HG02798 (cell line): ENCODE data around the gene NT5DC2.
"Not testable (repeated sequence)": the region's sequence is repeated elsewhere in the genome, so short reads cannot be mapped to it uniquely, and the experiment has no call there.

ENCODE experiments used
- ATAC-seq: cut with Tn5 transposase; IDR thresholded peaks from one replicate; pipeline ENCODE4 v1.9.1; 2021; ENCODE audit warnings: mild to moderate bottlenecking; ENCODE audit not compliant: unreplicated experiment, poor library complexity

Gene NT5DC2

DNA sequence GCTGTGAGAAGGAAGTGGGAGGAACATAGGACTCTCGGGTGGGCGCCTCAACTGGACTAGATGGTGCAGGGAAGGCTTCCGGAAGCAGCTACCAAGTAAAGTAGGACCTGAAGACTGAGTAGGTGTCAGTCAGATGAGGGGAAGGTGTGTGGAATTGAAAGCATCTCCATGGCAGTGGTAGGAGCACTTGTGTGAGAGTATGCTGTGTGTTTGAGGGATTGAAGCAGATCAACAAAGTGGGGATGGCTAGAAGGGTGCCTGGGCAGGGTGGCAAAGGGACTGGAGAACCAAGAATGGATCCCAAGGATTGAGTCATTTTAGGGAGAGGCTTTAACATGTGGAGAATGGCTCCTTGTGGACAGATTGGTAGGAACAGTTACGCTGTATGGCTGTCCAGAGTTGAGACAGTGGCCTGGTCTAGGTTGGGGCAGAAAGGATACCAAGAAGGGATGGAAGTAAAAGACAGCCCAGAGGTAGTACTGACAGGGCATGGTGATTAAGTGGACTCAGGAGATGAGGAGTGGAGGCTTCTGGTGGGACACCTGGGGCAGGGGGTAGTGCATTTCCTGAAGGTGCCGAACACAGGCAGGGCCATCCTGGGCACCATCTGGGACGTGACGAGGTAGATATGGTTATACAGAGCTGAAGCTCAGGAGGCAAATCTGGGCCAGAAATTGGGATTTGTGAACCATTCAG is 4.2 kb upstream of the NT5DC2 start:
- ATAC-seq, result no peak

- ATAC-seq, result no peak
Observed at GRCh38 chr3:52537165-52537620, 3.5 kb upstream of the NT5DC2 start.

- peak; percentile 92 for ATAC-seq
Observed at GRCh38 chr3:52536369-52537164, 2.9 kb upstream of the NT5DC2 start, which contains the start of gene UQCC5. UQCC5 (plus strand) TSS chr3:52536605; CDS start chr3:52536756, 151 bp downstream.

GRCh38 chr3:52536112-52536368 is 2.4 kb upstream of the NT5DC2 start:
- ATAC-seq, result no peak

DNA sequence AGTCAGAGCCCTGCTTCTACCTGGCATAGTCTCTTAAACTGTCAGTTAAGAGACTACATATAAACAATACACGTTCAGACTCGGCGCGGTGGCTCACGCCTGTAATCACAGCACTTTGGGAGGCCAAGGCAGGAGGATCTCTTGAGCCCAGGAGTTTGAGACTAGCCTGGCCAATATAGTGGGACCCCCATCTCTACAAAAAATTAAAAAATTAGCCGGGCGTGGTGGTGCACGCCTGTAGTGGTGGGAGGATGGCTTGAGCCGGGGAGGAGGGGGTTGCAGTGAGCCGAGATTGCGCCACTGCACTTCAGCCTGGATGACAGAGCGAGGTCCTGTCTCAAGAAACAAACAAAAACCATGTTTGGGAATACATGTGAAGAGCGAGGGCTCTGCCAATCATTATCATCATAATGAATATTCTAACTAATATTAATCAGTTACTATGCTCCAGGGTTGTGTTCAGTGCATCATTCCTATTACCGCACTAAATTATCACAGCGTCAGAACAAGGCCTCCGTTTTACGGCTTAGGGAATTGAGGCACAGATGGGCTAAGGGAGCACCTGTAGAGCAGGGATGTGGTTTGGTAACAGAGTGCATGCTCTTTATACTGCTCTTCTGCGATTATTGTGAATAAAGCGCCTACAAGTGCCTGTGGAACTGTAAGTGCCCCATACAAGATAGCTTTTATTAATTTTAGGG is 1.9 kb upstream of the NT5DC2 start:
- ATAC-seq, result no peak

GRCh38 chr3:52534281-52535183 is 875 bp upstream of the NT5DC2 start:
- no peak for ATAC-seq

GRCh38 chr3:52532838-52533622 is 627 bp downstream of the NT5DC2 start:
- ATAC-seq, result no peak

DNA sequence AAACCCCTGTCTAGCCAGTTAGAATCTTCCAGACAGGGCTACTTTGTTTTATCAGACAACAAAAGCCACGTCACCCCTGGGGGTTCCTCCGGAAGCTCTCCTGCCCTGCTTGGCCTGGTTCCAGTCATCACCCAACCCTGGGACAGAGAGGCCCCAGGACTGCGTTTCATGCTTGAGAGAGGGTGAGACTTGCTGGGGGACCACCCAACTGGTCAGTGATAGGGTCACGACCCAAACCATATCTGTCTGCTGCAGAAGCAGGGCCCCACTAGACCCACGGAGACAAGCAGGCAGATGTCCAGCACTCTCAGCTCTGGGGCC is 1.2 kb downstream of the NT5DC2 start:
- ATAC-seq, result no peak

DNA sequence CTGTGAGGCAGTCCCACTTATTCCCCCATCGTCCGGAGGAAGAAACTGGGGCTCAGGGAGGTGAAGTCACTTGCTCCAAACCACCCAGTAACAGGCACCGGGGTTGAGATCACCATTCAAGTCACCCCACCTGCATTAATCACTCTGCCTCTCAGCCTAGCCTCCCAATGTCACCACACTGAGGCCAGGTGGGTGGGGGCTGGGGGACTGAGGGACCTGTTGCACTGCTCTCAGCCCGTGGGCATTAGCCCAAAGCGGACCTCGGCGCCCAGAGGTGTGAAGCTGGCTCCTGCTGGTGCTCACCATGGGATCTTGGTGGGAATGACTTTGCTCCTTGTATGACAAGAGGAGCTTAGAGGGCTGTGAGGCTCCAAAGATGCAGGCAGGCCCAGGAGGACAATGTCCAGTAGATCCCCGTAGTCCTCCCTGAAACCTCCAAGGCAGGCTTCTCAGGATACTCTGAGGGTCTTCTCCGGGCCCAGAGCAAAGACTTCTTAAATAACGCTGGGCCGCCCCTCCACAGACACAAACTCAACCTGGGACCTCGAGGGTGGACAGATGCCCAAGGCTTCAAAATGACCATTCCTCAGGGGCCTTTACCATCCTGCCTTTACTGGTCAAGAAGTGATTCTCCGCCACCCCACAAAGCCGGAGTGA is 1.7 kb downstream of the NT5DC2 start:
- no peak for ATAC-seq

DNA sequence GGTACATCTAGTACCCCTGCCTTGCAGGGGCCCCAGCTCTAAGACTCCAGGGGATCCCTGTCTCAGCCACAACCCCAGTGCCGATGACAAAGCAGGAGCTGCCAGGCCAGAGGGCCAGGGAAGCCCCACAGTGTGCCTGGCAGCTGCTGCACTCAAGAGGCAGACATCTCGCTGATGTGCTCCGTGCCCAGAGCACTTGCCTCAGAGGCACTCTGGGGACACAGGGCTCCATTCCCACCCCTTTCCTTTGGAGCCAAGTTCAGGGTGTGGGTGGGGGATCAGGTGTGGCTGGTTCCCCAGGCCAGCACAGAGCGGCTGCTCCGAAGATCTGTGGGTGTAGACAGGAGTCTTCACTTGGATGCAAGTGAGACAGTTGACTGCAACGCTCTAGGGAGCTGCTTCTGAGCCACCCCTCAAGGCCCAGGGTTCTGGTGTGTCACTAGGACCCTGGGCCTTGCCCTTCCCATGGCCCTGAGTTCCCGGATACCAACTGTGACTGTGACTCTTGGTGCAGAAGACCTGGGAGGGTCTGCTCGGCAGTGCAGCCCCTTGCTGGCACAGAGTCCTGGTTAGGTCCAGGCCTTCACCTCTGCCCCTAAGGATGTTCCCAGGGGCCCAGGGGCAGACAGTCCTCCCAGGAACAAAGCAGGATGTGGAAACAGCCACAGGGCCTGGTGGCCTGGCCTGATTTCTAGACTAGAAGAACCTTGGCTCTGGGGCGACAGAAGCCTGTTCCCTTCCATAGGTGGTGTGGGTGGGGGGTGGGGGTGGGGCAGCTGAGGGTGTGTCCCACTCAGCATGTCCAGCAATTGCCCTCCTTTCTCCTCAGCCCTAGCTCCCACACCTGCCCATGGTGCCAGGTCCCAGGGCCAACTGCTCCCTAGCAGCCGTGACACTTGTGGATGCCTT is 2.5 kb downstream of the NT5DC2 start:
- ATAC-seq, result no peak

GRCh38 chr3:52529376-52530333 is 4.0 kb downstream of the NT5DC2 start:
- ATAC-seq, result no peak

DNA sequence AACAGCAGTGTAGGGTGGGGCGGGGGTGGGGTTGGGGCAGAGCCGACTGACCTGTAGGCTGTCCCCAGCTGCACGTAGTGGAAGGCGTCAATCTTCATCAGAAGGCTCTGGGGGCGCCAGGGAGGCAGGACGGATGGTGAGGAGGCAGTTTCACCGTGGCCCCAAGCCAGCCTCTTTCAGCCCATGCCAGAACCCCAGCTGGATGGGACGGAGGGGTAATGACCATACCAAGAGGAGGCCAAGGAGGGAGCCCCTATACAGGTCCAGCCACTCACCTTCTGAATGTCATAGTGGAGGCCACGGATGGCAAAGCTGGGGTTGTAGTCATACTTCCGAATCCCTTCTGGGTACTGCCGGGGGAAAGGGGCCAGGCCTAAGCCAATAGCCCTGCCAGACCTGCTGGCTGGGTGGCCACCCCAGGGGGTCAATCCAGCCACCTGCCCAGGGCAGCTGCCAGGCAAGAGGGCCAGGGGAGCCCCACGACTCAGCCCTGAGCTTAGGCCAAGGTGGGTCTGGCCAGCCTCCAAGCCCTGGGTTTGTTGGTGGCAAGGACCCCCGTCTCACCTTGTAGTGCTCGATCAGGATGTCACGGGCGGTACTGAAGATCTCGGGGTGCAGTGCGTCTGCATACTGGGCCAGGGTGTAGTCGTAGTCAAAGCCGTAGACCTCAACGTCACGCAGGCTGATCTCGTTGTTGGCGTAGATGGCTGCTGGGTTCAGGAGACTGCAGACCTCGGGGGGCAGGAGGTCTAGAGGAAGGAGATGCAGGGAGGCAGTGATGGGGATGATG is 4.9 kb downstream of the NT5DC2 start:
- no peak for ATAC-seq

DNA sequence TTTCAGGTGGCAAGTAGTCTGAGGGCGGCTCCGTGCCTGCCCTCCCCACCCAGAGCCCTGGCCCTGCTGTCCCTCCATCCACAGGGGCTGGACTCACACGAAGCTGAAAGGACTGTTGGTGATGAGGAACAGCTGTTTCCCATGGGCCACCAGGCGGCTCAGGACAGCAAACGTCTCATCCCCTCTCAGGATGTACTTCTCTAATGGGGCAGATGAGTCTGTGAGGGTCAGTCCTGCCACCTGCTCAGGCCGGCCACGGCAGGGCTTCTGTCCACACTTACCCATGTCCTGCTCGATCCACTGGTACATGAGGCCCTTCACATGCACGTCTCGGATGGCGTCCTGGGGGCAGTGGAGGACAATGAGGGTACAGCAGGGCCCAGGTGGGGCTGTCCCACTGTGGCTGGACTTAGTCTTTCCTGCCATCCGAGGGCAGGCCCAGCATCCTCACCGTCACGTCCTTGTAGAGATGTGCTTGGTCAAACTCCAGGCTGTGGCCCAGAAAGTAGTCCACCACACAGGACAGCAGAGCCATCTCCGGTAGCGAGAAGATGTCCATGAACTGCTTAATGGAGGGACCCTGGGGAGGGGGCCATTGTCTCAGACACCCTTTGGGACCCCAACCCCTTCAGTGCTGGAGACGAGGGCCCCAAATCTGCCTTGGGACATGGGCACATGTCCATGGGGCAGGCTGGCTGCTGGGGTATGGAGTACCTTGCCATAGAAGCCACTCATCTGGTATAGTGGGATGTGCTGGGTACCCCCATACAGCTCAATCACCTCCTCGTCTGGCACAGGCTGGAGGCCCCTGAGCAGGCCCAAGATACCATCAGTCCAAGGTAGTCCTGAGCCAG is 5.7 kb downstream of the NT5DC2 start:
- ATAC-seq, result no peak

DNA sequence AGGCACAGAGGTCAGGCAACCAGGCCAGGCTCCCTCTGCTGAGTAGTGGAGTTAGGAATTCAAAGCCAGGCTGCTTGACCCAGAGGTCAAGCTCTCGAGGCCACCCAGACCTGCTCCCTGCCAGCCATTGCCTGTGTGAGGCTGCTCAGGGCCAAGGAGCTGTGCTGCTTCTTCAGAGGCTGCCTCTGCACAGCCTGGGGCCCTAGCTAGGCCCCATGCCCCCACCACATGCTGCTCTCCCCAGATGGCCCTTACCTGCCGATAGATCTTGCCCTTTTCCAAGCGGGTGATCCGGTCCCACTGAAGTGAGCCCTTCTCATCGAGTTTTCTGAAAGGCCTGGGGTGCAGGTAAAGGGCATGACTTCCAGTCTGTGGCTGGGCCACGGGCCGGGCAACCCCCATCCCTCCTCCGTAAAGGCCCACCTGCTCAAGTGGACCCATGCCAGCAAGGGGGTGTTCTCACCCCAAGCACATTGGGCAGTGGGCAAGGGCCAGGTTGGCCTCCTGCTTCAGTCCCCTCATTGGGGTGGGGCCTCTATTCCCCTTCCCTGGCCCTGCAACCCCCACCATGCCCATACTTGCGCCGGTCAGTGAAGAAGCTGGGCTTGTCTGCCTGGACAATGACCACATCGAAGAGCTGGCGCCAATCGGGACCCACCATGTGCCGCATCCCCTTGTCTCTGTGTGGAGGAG is 6.5 kb downstream of the NT5DC2 start:
- no peak for ATAC-seq

DNA sequence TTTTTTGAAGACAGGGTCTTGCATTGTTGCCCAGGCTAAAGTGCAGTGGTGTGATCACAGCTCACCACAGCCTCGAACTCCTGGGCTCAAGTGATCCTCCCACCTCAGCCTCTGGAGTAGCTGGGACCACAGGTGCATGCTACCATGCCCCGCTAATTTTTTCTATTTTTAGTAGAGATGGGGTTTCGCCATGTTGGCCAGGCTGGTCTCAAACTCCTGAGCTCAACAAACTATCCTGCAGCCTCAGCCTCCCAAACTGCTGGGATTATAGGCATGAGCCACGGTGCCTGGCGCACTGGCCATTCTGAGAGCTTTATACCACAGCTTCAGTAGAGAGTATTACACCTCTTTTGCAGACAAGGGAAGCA is 7.0 kb downstream of the NT5DC2 start:
- ATAC-seq, result not testable (repeated sequence)
